ENCODE measurements around the gene PODN.
A peak's percentile ranks its signal among the peaks of the same experiment; 100 is the strongest.

Gene PODN

GRCh38 chr1:53044926-53045325 is 17.1 kb upstream of the PODN start:
- Histone ChIP-seq H3K4me2 (ENCODE audit: low read length, poor library complexity, severe bottlenecking) (no peak overlapping the region), H3K79me1 (replicated peaks; ENCODE audit: low read length, poor library complexity, severe bottlenecking) (peaks cover 5% of the 10 kb centered on the region), H2BK5ac (ENCODE audit: low read depth, low read length, poor library complexity, severe bottlenecking) (peak overlapping the region; percentile 36), H2BK120ac (ENCODE audit: low read depth, low read length) (no peak overlapping the region), H3K4me1 (ENCODE audit: control insufficient read depth, insufficient read depth, low read depth, low read length) (peaks cover 7% of the 10 kb centered on the region), H4K8ac (ENCODE audit: low read length) (no peak overlapping the region), H3K18ac (ENCODE audit: low read depth in 1 of 2, low read length in 2 of 2) (no peak overlapping the region), H3K27me3 (ENCODE audit: control insufficient read depth in 1 of 2, insufficient read depth in 1 of 2, low read length in 2 of 2) (no peaks in the 10 kb centered on the region), H3K27ac (ENCODE audit: low read length, poor library complexity, severe bottlenecking) (no peak overlapping the region), H2AFZ (ENCODE audit: low read depth, low read length) (no peak overlapping the region), H2AK5ac (ENCODE audit: low read length, severe bottlenecking) (no peak overlapping the region), H3K14ac (ENCODE audit: low read length in 2 of 2) (no peak overlapping the region), H3K36me3 (ENCODE audit: control insufficient read depth in 1 of 2, insufficient read depth in 2 of 2, low read depth in 1 of 2, low read length in 2 of 2) (peaks cover 8 to 40% of the 10 kb centered on the region in 2 experiments), H3K9me3 (ENCODE audit: control insufficient read depth, low read length) (no peaks in the 10 kb centered on the region), H4K91ac (ENCODE audit: low read length) (no peak overlapping the region), H3K4me3 (ENCODE audit: insufficient read depth in 1 of 2, low read depth in 1 of 2, low read length in 2 of 2) (no peak overlapping the region), H2BK15ac (ENCODE audit: low read depth, poor library complexity, severe bottlenecking) (no peak overlapping the region), H3K23ac (ENCODE audit: low read length in 2 of 2) (no peak overlapping the region), H3K9ac (ENCODE audit: low read length) (no peak overlapping the region), H3K4ac (ENCODE audit: low read depth in 1 of 2, low read length in 2 of 2) (no peak overlapping the region), H2BK12ac (ENCODE audit: low read length in 2 of 2) (no peak overlapping the region)
- WGBS: 72% methylated on average over 3 of the region's 5 CpGs
- no peak for DNase-seq

GRCh38 chr1:53046930-53047329 is 15.1 kb upstream of the PODN start:
- WGBS: 19% methylated on average over 2 of the region's 2 CpGs
- Histone ChIP-seq H4K8ac (ENCODE audit: low read length) (no peak overlapping the region), H3K4me2 (ENCODE audit: low read length, poor library complexity, severe bottlenecking) (no peak overlapping the region), H2BK5ac (ENCODE audit: low read depth, low read length, poor library complexity, severe bottlenecking) (no peak overlapping the region), H3K4me1 (ENCODE audit: control insufficient read depth, insufficient read depth, low read depth, low read length) (peaks cover 7% of the 10 kb centered on the region), H4K91ac (ENCODE audit: low read length) (no peak overlapping the region), H3K9ac (ENCODE audit: low read length) (peak overlapping the region; percentile 31), H3K27me3 (ENCODE audit: control insufficient read depth in 1 of 2, insufficient read depth in 1 of 2, low read length in 2 of 2) (no peaks in the 10 kb centered on the region), H2BK15ac (ENCODE audit: low read depth, poor library complexity, severe bottlenecking) (no peak overlapping the region), H3K4me3 (ENCODE audit: insufficient read depth in 1 of 2, low read depth in 1 of 2, low read length in 2 of 2) (no peak overlapping the region), H2AK5ac (ENCODE audit: low read length, severe bottlenecking) (no peak overlapping the region), H3K14ac (ENCODE audit: low read length in 2 of 2) (no peak overlapping the region), H3K79me1 (replicated peaks; ENCODE audit: low read length, poor library complexity, severe bottlenecking) (peaks cover 3% of the 10 kb centered on the region), H3K36me3 (ENCODE audit: control insufficient read depth in 1 of 2, insufficient read depth in 2 of 2, low read depth in 1 of 2, low read length in 2 of 2) (peaks cover 5 to 49% of the 10 kb centered on the region in 2 experiments), H2AFZ (ENCODE audit: low read depth, low read length) (no peak overlapping the region), H2BK12ac (ENCODE audit: low read length in 2 of 2) (peak overlapping the region in 1 of 2 experiments; percentile 2), H2BK120ac (ENCODE audit: low read depth, low read length) (no peak overlapping the region), H3K4ac (ENCODE audit: low read depth in 1 of 2, low read length in 2 of 2) (peak overlapping the region in 1 of 2 experiments; percentile 4), H3K9me3 (ENCODE audit: control insufficient read depth, low read length) (no peaks in the 10 kb centered on the region), H3K18ac (ENCODE audit: low read depth in 1 of 2, low read length in 2 of 2) (peak overlapping the region; percentile 1 to 43), H3K23ac (ENCODE audit: low read length in 2 of 2) (no peak overlapping the region), H3K27ac (ENCODE audit: low read length, poor library complexity, severe bottlenecking) (peak overlapping the region; percentile 66)
- peak; percentile 52 for DNase-seq

GRCh38 chr1:53047737-53048736 is 14.0 kb upstream of the PODN start:
- peak; percentile 72 for DNase-seq
- no peak overlapping the region for H3K4ac ChIP-seq (ENCODE audit: low read depth in 1 of 2, low read length in 2 of 2)
- no peak overlapping the region for H2BK120ac ChIP-seq (ENCODE audit: low read depth, low read length)
- no peak overlapping the region for H3K4me2 ChIP-seq (ENCODE audit: low read length, poor library complexity, severe bottlenecking)
- H2AK5ac ChIP-seq (ENCODE audit: low read length, severe bottlenecking): no peak overlapping the region
- H3K9me3 ChIP-seq (ENCODE audit: control insufficient read depth, low read length): no peaks in the 10 kb centered on the region
- H3K18ac ChIP-seq (ENCODE audit: low read depth in 1 of 2, low read length in 2 of 2): peak overlapping the region in 1 of 2 experiments; percentile 42
- H4K91ac ChIP-seq (ENCODE audit: low read length): no peak overlapping the region
- 54% methylated on average over 2 of the region's 5 CpGs for WGBS
- peak overlapping the region in 1 of 2 experiments; percentile 7 for H2BK12ac ChIP-seq (ENCODE audit: low read length in 2 of 2)
- peak overlapping the region; percentile 52 for H4K8ac ChIP-seq (ENCODE audit: low read length)
- no peak overlapping the region for H3K14ac ChIP-seq (ENCODE audit: low read length in 2 of 2)
- peaks cover 3% of the 10 kb centered on the region for H3K79me1 ChIP-seq (replicated peaks; ENCODE audit: low read length, poor library complexity, severe bottlenecking)
- peak overlapping the region; percentile 50 for H3K27ac ChIP-seq (ENCODE audit: low read length, poor library complexity, severe bottlenecking)
- H3K23ac ChIP-seq (ENCODE audit: low read length in 2 of 2): no peak overlapping the region
- H2AFZ ChIP-seq (ENCODE audit: low read depth, low read length): no peak overlapping the region
- H2BK5ac ChIP-seq (ENCODE audit: low read depth, low read length, poor library complexity, severe bottlenecking): no peak overlapping the region
- H3K9ac ChIP-seq (ENCODE audit: low read length): peak overlapping the region; percentile 2
- H3K4me1 ChIP-seq (ENCODE audit: control insufficient read depth, insufficient read depth, low read depth, low read length): peaks cover 7% of the 10 kb centered on the region
- H3K4me3 ChIP-seq (ENCODE audit: insufficient read depth in 1 of 2, low read depth in 1 of 2, low read length in 2 of 2): no peak overlapping the region
- no peak overlapping the region for H2BK15ac ChIP-seq (ENCODE audit: low read depth, poor library complexity, severe bottlenecking)
- H3K27me3 ChIP-seq (ENCODE audit: control insufficient read depth in 1 of 2, insufficient read depth in 1 of 2, low read length in 2 of 2): no peaks in the 10 kb centered on the region
- H3K36me3 ChIP-seq (ENCODE audit: control insufficient read depth in 1 of 2, insufficient read depth in 2 of 2, low read depth in 1 of 2, low read length in 2 of 2): peaks cover 5 to 60% of the 10 kb centered on the region in 2 experiments

- Histone ChIP-seq H3K36me3 (ENCODE audit: control insufficient read depth in 1 of 2, insufficient read depth in 2 of 2, low read depth in 1 of 2, low read length in 2 of 2) (peaks cover 11 to 71% of the 10 kb centered on the region in 2 experiments), H2BK120ac (ENCODE audit: low read depth, low read length) (no peak overlapping the region), H3K4me2 (ENCODE audit: low read length, poor library complexity, severe bottlenecking) (no peak overlapping the region), H3K23ac (ENCODE audit: low read length in 2 of 2) (no peak overlapping the region), H3K27me3 (ENCODE audit: control insufficient read depth in 1 of 2, insufficient read depth in 1 of 2, low read length in 2 of 2) (no peaks in the 10 kb centered on the region), H2BK15ac (ENCODE audit: low read depth, poor library complexity, severe bottlenecking) (no peak overlapping the region), H3K4ac (ENCODE audit: low read depth in 1 of 2, low read length in 2 of 2) (no peak overlapping the region), H4K8ac (ENCODE audit: low read length) (no peak overlapping the region), H2AK5ac (ENCODE audit: low read length, severe bottlenecking) (no peak overlapping the region), H2BK12ac (ENCODE audit: low read length in 2 of 2) (no peak overlapping the region), H3K14ac (ENCODE audit: low read length in 2 of 2) (no peak overlapping the region), H3K9me3 (ENCODE audit: control insufficient read depth, low read length) (no peaks in the 10 kb centered on the region), H3K4me1 (ENCODE audit: control insufficient read depth, insufficient read depth, low read depth, low read length) (peaks cover 7% of the 10 kb centered on the region), H3K9ac (ENCODE audit: low read length) (peak overlapping the region; percentile 18), H3K79me1 (replicated peaks; ENCODE audit: low read length, poor library complexity, severe bottlenecking) (peaks cover 3% of the 10 kb centered on the region), H3K18ac (ENCODE audit: low read depth in 1 of 2, low read length in 2 of 2) (no peak overlapping the region), H3K27ac (ENCODE audit: low read length, poor library complexity, severe bottlenecking) (no peak overlapping the region), H4K91ac (ENCODE audit: low read length) (no peak overlapping the region), H2AFZ (ENCODE audit: low read depth, low read length) (no peak overlapping the region), H3K4me3 (ENCODE audit: insufficient read depth in 1 of 2, low read depth in 1 of 2, low read length in 2 of 2) (no peak overlapping the region), H2BK5ac (ENCODE audit: low read depth, low read length, poor library complexity, severe bottlenecking) (no peak overlapping the region)
- WGBS: 88% methylated on average over 3 of the region's 3 CpGs
- DNase-seq: no peak
Measured at GRCh38 chr1:53048960-53049573, 12.9 kb upstream of the PODN start.

Data from mesenchymal stem cell (in vitro differentiated cells and primary cell).